HepG2 (cell line): ENCODE data around the gene TBC1D24.

Experiments
- ATF1 ChIP-seq: IDR thresholded peaks from 2 replicates; pipeline ENCODE4 v1.6.1; 2016; ENCODE audit warnings: mild to moderate bottlenecking, control low read depth
- CTCF ChIP-seq: sonication (generic); formaldehyde crosslinking; IDR thresholded peaks from 2 replicates; pipeline ENCODE4 v1.5.0; 2020; ENCODE audit warnings: mild to moderate bottlenecking, missing genetic modification reagents, moderate library complexity
- EZH2 ChIP-seq: conservative IDR thresholded peaks from 2 replicates; pipeline ENCODE4 v1.6.1; 2012; ENCODE audit warnings: mild to moderate bottlenecking, low read depth, low read length, moderate library complexity
- GABPA ChIP-seq, 2 experiments: IDR thresholded peaks; 2 replicates each; pipeline ENCODE4 v1.6.1; 2011 to 2016; ENCODE audit warnings: low read depth in 2 of 2, low read length in 1 of 2, missing biosample characterization in 1 of 2, missing genetic modification characterization in 1 of 2
- KDM5B ChIP-seq: sonication (generic); formaldehyde crosslinking; IDR thresholded peaks from 2 replicates; pipeline ENCODE4 v1.4.0; 2020; ENCODE audit warnings: missing genetic modification reagents, mild to moderate bottlenecking, borderline replicate concordance
- KLF13 ChIP-seq: sonication (generic); formaldehyde crosslinking; IDR thresholded peaks from 2 replicates; pipeline ENCODE4 v1.4.0; 2020; ENCODE audit warnings: mild to moderate bottlenecking, missing genetic modification reagents
- MAX ChIP-seq: IDR thresholded peaks from 2 replicates; pipeline ENCODE4 v1.6.1; 2012; ENCODE audit warnings: inconsistent platforms
- POLR2A ChIP-seq, 2 experiments: IDR thresholded peaks; 2 replicates each; pipeline ENCODE4 v1.6.1; 2011; ENCODE audit warnings: low read depth in 2 of 2, low read length in 2 of 2, mild to moderate bottlenecking in 1 of 2, moderate library complexity in 1 of 2; ENCODE audit not compliant: insufficient read depth in 1 of 2
- SNAPC4 ChIP-seq: sonication (generic); formaldehyde crosslinking; IDR thresholded peaks from 2 replicates; pipeline ENCODE4 v1.4.0; 2020; ENCODE audit warnings: mild to moderate bottlenecking, missing genetic modification reagents
- YY1 ChIP-seq: IDR thresholded peaks from 2 replicates; pipeline ENCODE4 v1.6.1; 2011; ENCODE audit warnings: low read length, low read depth, moderate library complexity, mild to moderate bottlenecking; ENCODE audit not compliant: insufficient read depth, insufficient replicate concordance

DNA sequence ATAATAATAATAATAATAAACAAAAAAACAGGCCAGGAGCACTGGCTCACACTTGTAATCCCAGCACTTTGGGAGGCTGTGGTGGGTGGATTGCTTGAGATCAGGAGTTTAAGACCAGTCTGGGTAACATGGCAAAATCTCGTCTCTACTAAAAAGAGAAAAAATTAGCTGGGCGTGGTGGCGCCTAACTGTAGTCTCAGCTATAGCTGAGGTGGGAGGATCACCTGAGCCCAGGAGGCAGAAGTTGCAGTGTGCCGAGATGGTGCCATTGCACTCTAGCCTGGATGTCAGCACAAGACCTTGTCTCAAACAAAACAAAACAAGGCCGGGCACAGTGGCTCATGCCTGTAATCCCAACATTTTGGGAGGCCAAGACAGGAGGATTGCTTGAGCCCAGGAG lies 20.1 kb downstream of the TBC1D24 start:
- no peak for TF ChIP-seq CTCF (CRISPR knock-in tag)
- no peak for TF ChIP-seq SNAPC4 (CRISPR knock-in tag)
- TF ChIP-seq KDM5B (CRISPR knock-in tag): no peak
- no peak for TF ChIP-seq EZH2
- TF ChIP-seq POLR2A (IDR thresholded peaks at IDR 0.05; ENCODE audit: insufficient read depth in 1 of 2, low read depth in 2 of 2, low read length in 2 of 2): no peak
- TF ChIP-seq YY1: no peak
- TF ChIP-seq ATF1: no peak
- no peak for TF ChIP-seq KLF13
- no peak for TF ChIP-seq MAX
- no peak for TF ChIP-seq GABPA (IDR thresholded peaks at IDR 0.05; ENCODE audit: low read depth, low read length)
- no peak for TF ChIP-seq GABPA (CRISPR knock-in tag; IDR thresholded peaks at IDR 0.05; ENCODE audit: low read depth)
